HG03469 (cell line): ENCODE data around the gene NT5DC3.
A peak's percentile ranks its signal among the peaks of the same experiment; 100 is the strongest.

Source experiments
- ATAC-seq: cut with Tn5 transposase; IDR thresholded peaks from one replicate; pipeline ENCODE4 v1.9.1; 2021; ENCODE audit warnings: mild to moderate bottlenecking, moderate library complexity, moderate number of reproducible peaks; ENCODE audit not compliant: unreplicated experiment

NT5DC3 gene

DNA sequence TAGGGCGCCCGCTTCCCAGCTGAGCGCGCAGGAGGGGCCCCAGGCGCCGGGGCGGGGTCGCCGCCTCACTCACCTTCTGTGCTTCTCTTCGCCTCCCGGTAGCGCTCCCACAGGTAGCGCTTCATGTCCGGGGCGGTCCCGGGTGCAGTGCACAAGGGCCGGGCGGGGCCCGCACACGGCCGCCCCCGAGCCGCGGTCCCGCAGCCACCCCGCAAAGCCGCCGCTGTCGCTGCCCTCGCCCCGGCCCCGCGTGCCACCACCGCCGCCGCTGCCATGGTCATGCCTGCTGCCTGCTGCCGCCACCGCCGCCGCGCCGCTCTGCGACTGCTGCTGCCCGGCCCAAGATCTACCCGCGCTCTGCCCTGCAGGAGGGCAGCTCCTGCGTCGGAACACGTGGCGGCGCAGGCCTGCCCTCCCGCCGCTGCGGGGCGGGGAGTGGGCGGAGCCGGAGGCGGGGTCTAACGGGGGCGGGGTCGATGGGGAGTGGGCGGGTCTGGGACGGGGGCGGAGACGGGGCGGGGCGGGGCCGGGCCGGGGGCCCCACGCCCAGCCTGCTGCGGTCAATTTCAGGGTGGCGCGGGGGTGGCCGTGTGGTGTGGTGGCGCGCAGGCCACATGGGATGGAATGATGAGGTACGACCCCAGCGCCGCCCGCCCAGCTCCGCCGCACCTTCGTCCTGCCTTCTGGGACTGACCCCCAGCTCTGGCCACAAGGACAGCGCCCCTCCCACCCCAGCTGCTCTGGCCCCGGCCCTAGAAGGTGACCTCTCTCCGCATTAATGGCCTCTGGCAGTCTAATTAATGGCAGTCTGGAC, at the start of gene NT5DC3:
Gene NT5DC3, minus strand, starts transcription at position 359 of the 814 bp plus-strand sequence. Its CDS starts 78 bp downstream, at position 281.
- peak; percentile 54 for ATAC-seq

DNA sequence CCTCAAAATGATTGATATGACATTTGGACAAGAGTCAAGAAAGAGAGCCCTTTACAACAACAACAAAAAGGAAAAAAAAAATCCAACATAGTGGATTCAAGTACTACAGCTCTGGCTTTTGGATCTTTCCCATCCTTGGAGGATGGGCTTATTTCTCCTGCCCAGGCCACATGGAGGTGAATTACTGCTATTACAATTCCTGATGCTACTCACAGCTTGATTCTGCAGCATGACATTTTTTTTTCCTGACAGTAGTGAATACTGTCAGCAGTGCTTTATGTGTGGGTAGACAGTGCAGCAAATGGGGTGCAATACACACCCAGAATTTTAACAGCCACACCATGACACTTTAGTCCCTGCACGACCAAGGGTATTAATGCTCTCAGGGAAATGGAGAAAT, 46.7 kb upstream of the NT5DC3 start:
- no peak for ATAC-seq

DNA sequence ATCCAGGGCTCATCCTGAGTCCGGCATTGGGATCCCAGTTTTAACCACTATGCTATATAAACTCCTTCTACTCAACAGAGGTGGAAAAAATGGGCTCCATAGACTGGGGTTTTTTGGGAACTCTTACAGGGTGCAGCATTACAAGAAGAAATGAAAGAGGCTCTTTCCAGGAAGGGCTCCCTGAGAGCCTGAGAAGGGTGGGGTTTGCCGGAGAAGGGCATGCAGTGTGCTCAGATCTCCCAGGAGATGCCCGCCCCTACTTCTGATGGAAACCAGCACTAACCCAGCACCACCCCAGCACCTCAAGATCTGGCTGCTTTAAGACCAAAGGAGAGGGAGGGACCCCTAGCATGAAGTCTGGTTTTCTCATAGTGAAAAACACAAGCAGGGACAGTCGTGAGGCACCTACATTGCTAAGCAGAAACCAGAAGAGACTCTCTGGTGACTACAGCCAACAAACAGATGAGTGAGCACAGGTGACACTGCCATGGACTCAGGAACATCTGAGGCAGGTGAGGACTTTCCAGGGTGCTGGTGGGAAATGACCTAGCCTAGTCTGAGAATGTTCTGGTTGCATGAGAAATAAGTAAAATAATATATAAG, 45.3 kb upstream of the NT5DC3 start:
- no peak for ATAC-seq

DNA sequence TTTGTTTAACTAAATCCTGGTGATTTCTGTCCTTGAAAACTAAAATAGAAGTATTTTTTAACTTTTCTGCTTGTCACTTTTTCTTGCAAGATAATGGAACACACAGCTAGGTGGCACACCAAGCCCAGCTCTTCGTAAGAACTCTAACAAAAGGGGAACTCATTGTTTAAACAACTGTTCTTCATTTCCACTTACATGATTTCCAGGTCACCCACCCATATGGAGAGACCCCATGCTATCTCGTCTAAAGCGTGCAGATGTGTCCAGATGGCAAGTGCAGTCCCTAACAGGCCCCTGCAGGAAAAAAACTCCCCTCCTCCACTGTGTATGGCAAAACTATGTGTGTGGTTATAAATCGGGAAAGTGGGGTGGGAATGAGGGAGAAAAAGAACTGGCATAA, 43.3 kb upstream of the NT5DC3 start:
- ATAC-seq, result no peak

DNA sequence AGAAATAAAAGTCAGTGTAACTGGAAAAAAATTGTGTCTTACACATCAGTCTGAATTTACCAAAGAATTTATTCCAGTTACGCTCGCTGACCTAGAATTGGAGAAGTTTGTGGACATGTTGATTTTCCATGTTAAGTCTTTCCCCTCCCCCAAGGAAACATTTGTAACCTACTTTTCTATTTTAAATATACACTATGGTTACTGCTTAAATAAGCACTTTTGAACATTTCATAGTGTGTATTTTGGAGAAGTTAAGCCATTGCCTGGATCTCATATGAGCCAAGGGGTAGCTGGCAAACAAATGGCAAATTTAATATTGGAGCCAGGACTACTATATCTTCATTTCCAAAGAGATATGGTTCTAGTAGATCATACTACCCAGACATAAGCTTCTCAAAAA, 42.9 kb upstream of the NT5DC3 start:
- no peak for ATAC-seq

DNA sequence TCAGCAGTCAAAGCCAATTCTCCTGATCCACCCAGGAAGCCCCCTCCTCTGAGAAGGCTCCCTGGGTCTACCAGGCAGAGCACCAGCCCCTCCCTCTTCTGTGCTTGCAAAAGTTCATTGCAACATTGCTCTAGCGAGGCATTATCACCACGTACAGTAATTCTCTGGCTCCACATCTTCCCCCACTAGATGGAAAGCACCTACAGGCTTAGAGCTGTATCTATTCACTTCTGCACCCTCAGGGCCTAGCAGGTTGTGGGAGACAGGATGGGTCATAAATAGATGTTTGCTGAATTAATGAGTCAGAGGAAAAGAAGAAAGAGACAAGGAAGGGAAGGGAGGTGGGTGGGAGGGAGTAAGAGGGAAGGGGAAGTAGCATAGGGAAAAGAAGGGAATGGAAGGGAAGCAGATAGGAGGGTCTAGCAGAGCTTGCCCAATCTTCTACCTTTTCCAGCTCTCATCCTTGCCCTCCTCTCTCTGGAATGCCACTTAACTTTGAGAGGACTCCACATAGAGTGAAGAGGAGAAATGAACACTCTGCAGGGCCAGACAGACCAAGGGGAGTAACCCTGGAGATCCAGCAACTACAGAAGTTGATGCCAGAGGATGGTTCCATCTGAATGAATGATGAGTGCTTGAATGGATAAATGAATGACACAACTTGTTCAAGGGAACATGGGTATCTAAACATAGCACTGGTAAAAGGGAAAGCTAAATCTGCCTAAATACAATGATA, 42.0 kb upstream of the NT5DC3 start:
- no peak for ATAC-seq

DNA sequence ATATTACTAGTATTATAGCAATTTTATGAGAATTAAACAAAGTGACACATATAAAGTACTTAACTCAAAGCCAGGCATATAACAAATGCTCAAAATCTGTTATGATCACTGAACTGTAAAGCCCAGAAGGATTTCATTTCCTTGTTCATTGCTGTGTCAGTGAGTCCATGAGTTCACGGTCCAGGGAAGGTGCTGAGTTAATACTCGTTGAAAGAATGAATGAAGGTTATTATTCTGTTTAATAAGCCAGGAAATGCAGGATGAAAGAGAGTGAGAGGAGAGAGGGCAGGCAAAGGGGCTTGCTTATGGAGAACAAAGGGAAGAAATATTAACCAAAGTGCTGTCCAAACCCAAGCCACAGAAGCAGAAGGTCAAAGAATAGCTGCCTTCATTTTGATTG, 40.2 kb upstream of the NT5DC3 start:
- ATAC-seq, result no peak

DNA sequence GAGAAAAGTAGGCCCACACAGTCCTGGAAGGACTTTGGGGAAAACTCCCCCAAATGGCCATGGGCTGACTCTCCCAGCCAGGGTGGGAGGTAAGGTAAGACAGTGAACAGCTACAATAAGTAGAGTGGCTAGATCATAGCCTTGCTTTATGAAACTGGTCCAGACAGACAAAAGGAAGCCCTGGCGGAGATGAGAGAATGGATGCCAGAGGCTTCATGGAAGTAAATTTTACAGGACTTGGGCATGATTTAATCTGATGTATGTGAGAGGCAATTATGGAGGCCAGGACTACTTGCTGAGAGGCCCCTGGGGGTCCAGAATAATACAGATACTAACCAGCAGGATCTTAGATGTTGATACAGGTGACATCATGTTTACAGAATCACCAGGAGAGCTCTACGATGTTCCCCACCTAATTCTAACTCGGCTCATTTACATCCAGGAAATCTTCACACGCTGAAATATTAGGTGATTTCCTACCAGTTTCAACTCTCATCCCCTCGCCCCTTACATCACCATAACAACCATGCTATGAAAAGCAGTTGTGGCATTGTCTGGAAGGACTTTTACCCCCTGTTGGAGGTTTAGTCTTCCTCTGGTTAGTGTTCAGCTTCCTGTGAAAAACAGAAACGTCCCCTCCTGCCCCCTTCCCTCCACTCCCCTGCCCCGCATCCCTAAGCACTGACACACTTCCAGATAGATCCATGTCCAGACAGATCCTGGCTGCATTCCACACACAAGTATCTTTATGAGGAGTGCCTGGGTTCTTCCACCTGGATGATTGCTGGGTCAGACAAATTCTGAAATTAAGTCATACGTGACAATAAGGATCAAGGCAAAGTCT, 39.5 kb upstream of the NT5DC3 start:
- ATAC-seq, result no peak

DNA sequence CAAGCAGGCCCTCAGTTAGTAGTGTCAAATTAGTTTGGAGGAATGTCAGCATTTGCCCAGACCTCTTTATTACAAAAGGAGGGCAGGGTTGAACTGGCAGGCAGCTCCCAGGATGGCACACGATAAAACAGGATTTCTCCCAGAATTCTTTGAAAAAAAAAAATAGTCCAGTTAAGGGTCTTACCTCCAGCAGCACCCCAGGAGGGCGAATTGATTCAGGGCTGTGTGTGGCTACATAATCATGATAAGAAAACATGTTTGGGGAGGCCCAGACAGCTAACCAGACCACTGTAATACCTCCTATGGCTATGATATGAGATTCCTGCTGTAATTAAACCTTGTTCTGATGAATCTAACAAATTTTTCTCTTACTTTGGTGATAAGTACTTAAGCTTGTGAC, 38.8 kb upstream of the NT5DC3 start:
- no peak for ATAC-seq

DNA sequence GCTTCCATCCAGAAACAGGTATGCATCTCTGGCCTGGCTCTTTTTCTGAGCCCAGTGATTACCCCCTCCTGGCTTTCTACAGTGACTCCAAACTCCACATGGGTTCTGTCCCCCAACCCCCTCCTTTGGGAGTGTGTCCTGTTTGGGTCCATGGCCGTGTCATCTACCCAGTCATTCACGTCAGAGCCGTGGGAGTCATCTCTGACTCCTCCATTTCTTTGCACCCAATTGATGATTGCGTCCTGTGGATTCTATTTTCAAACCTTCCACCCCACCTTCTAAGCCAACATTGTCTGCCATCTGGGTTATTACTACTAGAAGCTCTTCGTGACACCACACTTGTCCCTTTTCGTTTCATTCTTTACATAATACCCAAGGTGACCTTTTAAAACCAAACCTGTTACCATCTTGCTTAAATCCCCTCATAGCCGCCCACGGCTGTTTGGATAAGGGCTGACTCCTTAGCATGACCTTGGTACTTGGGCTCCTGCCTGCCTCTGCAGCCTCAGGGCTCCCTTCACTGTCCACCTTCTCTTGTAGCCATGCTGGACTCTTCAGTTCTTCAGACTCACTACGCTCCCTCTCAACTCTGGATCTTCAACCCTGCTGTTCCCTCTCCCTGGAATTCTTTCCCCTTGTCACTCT, 38.1 kb upstream of the NT5DC3 start:
- no peak for ATAC-seq

DNA sequence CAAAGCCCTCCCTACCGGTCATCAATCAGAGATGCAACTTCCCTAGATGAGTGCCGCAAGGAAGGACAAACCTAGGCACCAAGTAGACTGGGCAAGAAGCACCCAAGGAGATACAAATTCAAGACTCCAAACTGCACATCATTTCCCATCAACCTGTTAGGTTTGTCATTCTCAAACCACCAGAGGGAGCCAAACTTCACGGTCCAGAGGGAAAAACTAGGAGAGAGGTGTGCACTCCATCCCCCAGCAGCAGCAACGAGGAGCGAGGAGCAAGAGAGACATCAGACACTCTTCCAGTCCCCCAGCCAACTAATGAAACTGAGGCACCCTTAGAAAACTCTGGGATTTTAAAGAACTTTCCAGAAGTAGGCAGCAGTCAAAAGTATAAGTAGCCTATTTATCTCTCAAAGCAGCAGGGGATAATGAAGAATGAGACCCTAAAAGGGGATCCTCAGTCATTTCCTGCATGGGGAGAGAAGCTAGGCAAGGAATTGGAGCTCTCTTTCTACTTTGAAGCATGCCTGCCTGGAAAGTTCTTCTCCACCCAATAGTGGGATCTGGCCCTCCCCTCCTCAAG, 37.0 kb upstream of the NT5DC3 start:
- ATAC-seq, result no peak

DNA sequence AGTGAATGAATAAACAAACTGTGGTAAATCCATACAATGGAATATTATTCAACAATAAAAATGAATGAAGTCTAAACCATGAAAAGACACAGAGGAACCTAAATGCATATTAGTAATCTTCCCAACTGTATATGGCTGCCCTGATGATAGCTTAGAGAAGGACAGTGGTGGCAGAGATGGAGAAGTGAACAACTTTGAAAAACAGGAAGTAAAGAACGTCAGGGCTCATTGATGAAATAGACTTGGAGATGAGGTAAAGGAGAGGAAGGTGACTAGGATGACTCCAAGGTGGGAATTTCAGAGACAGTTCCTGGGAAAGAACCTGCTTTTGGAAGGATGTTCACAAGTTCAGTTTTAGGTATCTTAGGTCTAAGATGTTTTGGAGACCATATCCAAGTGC, 36.3 kb upstream of the NT5DC3 start:
- ATAC-seq, result no peak

DNA sequence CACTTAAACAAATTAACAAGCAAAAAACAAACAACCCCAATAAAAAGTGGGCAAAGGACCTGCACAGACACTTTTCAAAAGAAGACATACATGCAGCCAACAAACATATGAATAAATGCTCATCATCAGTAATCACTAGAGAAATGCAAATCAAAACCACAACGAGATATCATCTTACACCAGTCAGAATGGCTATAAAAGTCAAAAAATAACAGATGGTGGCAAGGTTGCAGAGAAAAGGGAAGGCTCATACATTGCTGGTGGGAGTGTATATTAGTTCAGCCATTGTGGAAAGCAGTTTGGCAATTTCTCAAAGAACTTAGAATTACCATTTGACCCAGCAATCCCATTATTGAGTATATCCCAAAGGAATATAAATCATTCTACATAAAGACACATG, 34.6 kb upstream of the NT5DC3 start:
- no peak for ATAC-seq

DNA sequence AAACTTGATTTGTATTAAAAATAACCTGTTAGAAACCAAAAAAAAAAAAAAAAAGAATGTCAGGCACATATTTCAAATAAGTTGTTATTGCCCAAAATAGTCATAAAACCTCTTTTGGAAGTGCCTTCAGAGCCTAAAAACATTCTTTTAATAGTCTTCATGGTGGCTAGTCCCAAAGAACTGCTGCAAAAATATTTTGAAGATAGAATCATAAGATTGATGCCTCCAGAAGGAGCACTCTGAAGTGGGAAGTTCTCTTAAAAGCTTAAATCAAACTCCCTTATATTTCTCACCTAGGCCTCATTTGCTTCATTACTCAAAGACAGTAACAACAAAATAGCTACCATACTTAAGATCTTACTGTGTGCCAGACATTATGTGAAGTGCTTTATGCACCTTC, 27.2 kb upstream of the NT5DC3 start:
- ATAC-seq, result no peak

DNA sequence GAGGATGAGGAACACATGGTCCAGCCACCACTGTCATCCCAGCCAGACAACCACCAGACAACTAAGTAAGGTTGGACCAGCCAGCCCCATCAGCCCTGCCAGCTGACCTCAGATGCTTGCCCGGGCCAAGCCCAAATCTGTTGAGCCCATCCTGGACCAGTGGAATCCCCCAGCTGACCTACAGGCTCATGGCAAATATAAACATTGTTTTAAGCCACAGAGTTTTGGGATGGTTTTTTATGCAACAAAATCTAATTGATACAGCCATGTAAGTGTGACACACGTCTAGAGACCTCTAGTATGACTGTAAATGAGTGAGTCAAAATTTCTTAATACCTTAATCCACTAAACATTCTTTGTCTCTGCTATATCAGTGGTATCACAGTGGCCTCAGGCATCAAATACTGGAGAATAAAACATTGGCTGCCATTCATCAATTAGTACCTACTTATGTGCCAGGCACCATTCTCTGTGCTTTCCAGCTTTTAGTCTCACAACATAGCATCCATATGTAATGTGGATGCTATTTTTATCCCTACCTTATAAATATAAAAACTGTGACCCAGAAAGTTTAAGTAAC, 24.2 kb upstream of the NT5DC3 start:
- no peak for ATAC-seq

DNA sequence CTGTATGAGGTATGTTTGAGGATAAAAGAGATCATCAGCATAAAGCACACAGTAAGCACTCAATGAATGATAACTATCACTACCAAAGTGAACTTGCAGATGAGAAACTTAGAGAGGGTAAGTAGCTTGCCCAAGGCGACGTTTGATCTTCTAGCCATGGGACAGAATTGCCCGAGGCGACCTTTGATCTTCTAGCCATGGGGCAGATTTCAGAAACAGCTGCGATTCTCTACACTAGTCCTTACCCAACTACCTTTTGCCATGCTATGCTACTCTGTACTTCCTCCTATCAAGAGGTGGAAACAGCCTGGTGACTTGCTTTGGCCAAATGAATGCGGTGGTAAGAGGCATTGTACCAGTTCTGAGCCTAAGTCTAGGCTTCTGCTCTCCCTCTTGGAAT, 23.7 kb upstream of the NT5DC3 start:
- ATAC-seq, result no peak

DNA sequence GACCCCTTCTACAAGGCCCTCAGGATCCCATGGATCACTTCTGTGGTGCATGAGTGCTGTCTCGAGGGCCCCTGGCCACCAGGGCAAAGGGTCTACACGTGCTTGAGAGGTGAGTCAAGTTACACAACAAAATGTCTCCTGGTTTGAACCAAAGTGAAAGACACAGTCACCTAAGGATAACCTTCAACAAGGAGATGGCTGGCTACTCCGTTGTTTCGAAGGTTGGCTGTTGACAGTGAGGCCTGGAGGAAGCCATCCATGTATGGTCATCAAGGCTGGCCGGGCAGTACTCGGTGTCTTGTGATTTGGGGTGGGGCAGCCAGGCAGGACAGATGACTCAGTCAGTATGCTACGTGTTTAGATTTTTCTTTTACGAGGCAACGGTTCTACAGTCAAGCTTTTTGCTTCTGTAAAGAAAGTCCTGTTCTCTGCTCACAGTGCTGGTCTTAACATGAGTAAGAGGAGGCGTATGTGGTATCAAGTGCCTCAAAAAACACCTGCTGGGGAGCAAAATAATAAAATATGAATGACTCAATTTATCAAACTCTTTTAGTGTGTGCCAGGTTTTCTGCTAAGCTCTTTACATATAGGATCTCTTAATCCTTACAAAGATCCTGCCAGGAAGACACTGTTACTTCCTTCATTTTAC, 18.0 kb upstream of the NT5DC3 start:
- ATAC-seq, result no peak

DNA sequence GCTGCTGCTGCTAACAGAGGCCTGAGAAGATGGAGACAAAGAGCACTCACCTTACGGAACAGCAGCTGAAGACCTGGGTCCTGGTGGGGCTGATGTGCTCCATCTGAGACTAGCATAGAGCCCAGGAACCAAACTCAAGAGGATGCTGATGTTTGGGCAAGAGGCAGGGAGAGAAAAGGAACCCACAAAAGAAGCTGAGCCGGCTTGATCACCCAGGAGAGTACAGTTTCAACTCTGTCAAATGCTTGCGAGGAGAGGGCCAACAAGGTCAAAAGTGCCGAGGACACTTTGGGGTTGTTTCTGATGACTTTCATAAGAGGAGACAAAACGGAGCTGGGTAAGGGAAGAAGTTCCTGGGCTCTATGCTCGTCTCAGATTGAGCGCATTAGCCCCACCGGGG, 17.3 kb upstream of the NT5DC3 start:
- ATAC-seq, result no peak

DNA sequence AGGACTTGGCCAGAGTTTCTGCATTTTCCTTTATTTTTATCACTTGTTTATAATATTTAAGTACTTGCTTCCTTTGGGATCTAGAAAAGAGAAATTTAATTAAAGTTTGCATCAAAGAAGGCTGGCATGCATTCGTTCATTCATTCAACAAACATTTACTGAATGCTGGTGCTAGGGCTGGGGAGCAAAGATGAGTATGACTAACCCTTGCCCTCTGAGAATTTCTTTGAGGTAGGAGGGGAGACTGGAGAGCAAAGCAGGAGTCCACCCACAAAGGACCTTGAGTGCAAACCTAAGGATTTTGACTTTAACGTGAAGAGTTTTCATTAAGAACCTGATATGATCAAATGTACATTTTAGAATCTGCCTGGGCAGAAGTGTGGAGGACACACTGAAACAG, 16.1 kb upstream of the NT5DC3 start:
- ATAC-seq, result no peak
